Naive thymus-derived CD4-positive, alpha-beta T cell (primary cell): ENCODE measurements around the gene MYH15. TPM values are rescaled to one million over a fixed set of nuclear protein-coding genes. Genes with fewer than 3 reads are reported as not detected.
A peak's percentile ranks its signal among the peaks of the same experiment; 100 is the strongest.

ENCODE experiments used
- ATAC-seq: fragments of 150-1000 bp; cut with Tn5 transposase; 2 replicates; pipeline ENCODE4 v1.10.0; 2021; ENCODE audit warnings: mild to moderate bottlenecking, moderate library complexity
- CTCF ChIA-PET: fragments of 350-600 bp; sonication (Branson Sonifier 250); formaldehyde crosslinking; loops from one replicate; lab custom pipeline; 2021; ENCODE audit warnings: antibody characterized with exemption; lab: Charles Lee
- POLR2A ChIA-PET: fragments of 350-600 bp; sonication (Branson Sonifier 250); formaldehyde crosslinking; loops from one replicate; lab custom pipeline; 2021; ENCODE audit warnings: antibody characterized with exemption, inconsistent platforms; lab: Charles Lee
- DNase-seq, 9 donors: peaks; one replicate each; pipeline versions ENCODE4 v3.0.0 to v3.0.0-alpha.2; 2020 to 2022; ENCODE audit warnings: mixed read lengths in 1 of 9
- H3K27ac ChIP-seq: one replicate; pipeline ENCODE4 v1.7.0; 2013; ENCODE audit warnings: mild to moderate bottlenecking, low read depth, low read length, moderate library complexity
- H3K27me3 ChIP-seq, 2 donors: one replicate each; pipeline ENCODE4 v1.7.0; 2013; ENCODE audit warnings: low read length in 2 of 2, mild to moderate bottlenecking in 2 of 2, moderate library complexity in 2 of 2; ENCODE audit not compliant: control insufficient read depth in 2 of 2, insufficient read depth in 2 of 2
- H3K36me3 ChIP-seq, 3 experiments: 1 replicate in 2 of 3; 2 replicates in 1 of 3; pipeline ENCODE4 v1.7.0; 2013; ENCODE audit warnings: low read length in 3 of 3, mild to moderate bottlenecking in 3 of 3, moderate library complexity in 1 of 3; ENCODE audit not compliant: insufficient read depth in 3 of 3, control insufficient read depth in 2 of 3
- H3K4me1 ChIP-seq, 2 donors: one replicate each; pipeline ENCODE4 v1.7.0; 2013; ENCODE audit warnings: low read length in 2 of 2, mild to moderate bottlenecking in 2 of 2, moderate library complexity in 1 of 2; ENCODE audit not compliant: control insufficient read depth in 2 of 2, insufficient read depth in 2 of 2
- H3K4me3 ChIP-seq: 2 replicates; pipeline ENCODE4 v1.7.0; 2013; ENCODE audit warnings: mild to moderate bottlenecking, low read length
- H3K9me3 ChIP-seq, 3 experiments: 1 replicate in 2 of 3; 2 replicates in 1 of 3; pipeline ENCODE4 v1.7.0; 2013; ENCODE audit warnings: low read length in 3 of 3; ENCODE audit not compliant: control insufficient read depth in 2 of 3
- H3K27ac Mint-ChIP-seq, 9 donors: one replicate each; pipeline ENCODE4 v1.8.0; 2020 to 2022; ENCODE audit warnings: mixed read lengths in 9 of 9, mild to moderate bottlenecking in 8 of 9, moderate library complexity in 5 of 9, inconsistent platforms in 2 of 9
- H3K27me3 Mint-ChIP-seq, 5 donors: one replicate each; pipeline ENCODE4 v1.8.0; 2021 to 2022; ENCODE audit warnings: mixed read lengths in 5 of 5, mild to moderate bottlenecking in 1 of 5
- H3K36me3 Mint-ChIP-seq, 5 donors: one replicate each; pipeline ENCODE4 v1.8.0; 2020 to 2022; ENCODE audit warnings: mixed read lengths in 5 of 5, mild to moderate bottlenecking in 3 of 5, inconsistent platforms in 1 of 5
- H3K4me1 Mint-ChIP-seq, 7 donors: one replicate each; pipeline ENCODE4 v1.8.0; 2020 to 2022; ENCODE audit warnings: mixed read lengths in 7 of 7, mild to moderate bottlenecking in 3 of 7, inconsistent platforms in 1 of 7
- H3K4me3 Mint-ChIP-seq, 10 donors: one replicate each; pipeline ENCODE4 v1.8.0; 2020 to 2022; ENCODE audit warnings: mild to moderate bottlenecking in 10 of 10, mixed read lengths in 10 of 10, moderate library complexity in 6 of 10, inconsistent platforms in 2 of 10
- H3K9me3 Mint-ChIP-seq, 11 donors: one replicate each; pipeline ENCODE4 v1.8.0; 2020 to 2022; ENCODE audit warnings: mixed read lengths in 11 of 11, mild to moderate bottlenecking in 4 of 11, inconsistent platforms in 1 of 11, moderate library complexity in 1 of 11
- intact Hi-C, 2 donors: fragments of 100-400 bp; cut with micrococcal nuclease; formaldehyde crosslinking; loops; one replicate each; pipeline ENCODE4 v1.15.1; 2023
- polyA plus RNA-seq, 2 donors: library from polyadenylated mRNA; unstranded; fragments of 300-500 nt; fragmentation: Illumina TruSeq; gene quantifications; one replicate each; pipeline ENCODE4 v1.2.3, GENCODE V29; 2021
- total RNA-seq, 6 experiments: library from RNA in 5 of 6; stranded (reverse) in 5 of 6; gene quantifications; 1 replicate in 5 of 6; 2 replicates in 1 of 6; pipeline ENCODE4 v1.2.3 and lab custom pipeline; 2021 to 2026

MYH15 gene
- total and polyA plus RNA-seq, 7 experiments from 2014 or later: 0.05 to 0.29 (median 0.10) TPM; not detected in 3

- Histone ChIP-seq H3K4me1 (no peaks in the 10 kb centered on the region), H3K27ac (no peak overlapping the region), H3K36me3 (no peaks in the 10 kb centered on the region), H3K4me3 (no peak overlapping the region), H3K27me3 (no peaks in the 10 kb centered on the region), H3K9me3 (no peaks in the 10 kb centered on the region)
- ChIA-PET CTCF (no interaction called here), POLR2A (no interaction called here)
- DNase-seq: no peak
- H3K4me3 Mint-ChIP-seq: no peak overlapping the region
- H3K27me3 Mint-ChIP-seq: peaks cover 0 to 8% (median 4%) of the 10 kb centered on the region in 5 donors
- intact Hi-C loops: no loop called here
- no peaks in the 10 kb centered on the region for H3K36me3 Mint-ChIP-seq
- H3K27ac Mint-ChIP-seq: no peak overlapping the region
- H3K4me1 Mint-ChIP-seq: no peaks in the 10 kb centered on the region
- no peak for ATAC-seq
- H3K9me3 Mint-ChIP-seq: peaks cover 0 to 3% (median 0%) of the 10 kb centered on the region in 11 donors
Measured at GRCh38 chr3:108503722-108504121, 6.7 kb downstream of the MYH15 start.

GRCh38 chr3:108501535-108501934, 8.9 kb downstream of the MYH15 start:
- Mint-ChIP-seq H3K27ac (no peak overlapping the region), H3K4me1 (no peaks in the 10 kb centered on the region), H3K9me3 (peaks cover 0 to 3% (median 0%) of the 10 kb centered on the region in 11 donors), H3K36me3 (no peaks in the 10 kb centered on the region), H3K4me3 (no peak overlapping the region), H3K27me3 (peaks cover 0 to 8% (median 4%) of the 10 kb centered on the region in 5 donors)
- intact Hi-C loops: no loop called here
- Histone ChIP-seq H3K36me3 (no peaks in the 10 kb centered on the region), H3K4me3 (no peak overlapping the region), H3K9me3 (no peaks in the 10 kb centered on the region), H3K27ac (no peak overlapping the region), H3K4me1 (no peaks in the 10 kb centered on the region), H3K27me3 (no peaks in the 10 kb centered on the region)
- ATAC-seq: no peak
- no peak for DNase-seq
- POLR2A ChIA-PET: no interaction called here
- CTCF ChIA-PET: no interaction called here

- intact Hi-C loops: no loop called here
- Mint-ChIP-seq H3K4me3 (no peak overlapping the region), H3K9me3 (peaks cover 0 to 3% (median 0%) of the 10 kb centered on the region in 11 donors), H3K27me3 (peaks cover 0 to 6% (median 4%) of the 10 kb centered on the region in 5 donors), H3K36me3 (no peaks in the 10 kb centered on the region), H3K4me1 (no peaks in the 10 kb centered on the region), H3K27ac (no peak overlapping the region)
- CTCF ChIA-PET: interaction anchor here (2.8 kb wide), 1 partner anchor 11 kb away, joined by 9 read pairs; no protein-coding TSS in a partner anchor
- ATAC-seq (no peak), DNase-seq (no peak)
- Histone ChIP-seq H3K4me3 (no peak overlapping the region), H3K4me1 (no peaks in the 10 kb centered on the region), H3K9me3 (no peaks in the 10 kb centered on the region), H3K27me3 (no peaks in the 10 kb centered on the region), H3K27ac (no peak overlapping the region), H3K36me3 (no peaks in the 10 kb centered on the region)
- POLR2A ChIA-PET: no interaction called here
Measured at GRCh38 chr3:108500728-108501127, 9.7 kb downstream of the MYH15 start.

GRCh38 chr3:108497271-108497670, 13.1 kb downstream of the MYH15 start:
- H3K27me3 Mint-ChIP-seq: peaks cover 0 to 6% (median 0%) of the 10 kb centered on the region in 5 donors
- H3K36me3 Mint-ChIP-seq: no peaks in the 10 kb centered on the region
- Histone ChIP-seq H3K4me1 (no peaks in the 10 kb centered on the region), H3K36me3 (no peaks in the 10 kb centered on the region), H3K27me3 (no peaks in the 10 kb centered on the region), H3K9me3 (no peaks in the 10 kb centered on the region), H3K27ac (no peak overlapping the region), H3K4me3 (no peak overlapping the region)
- H3K4me1 Mint-ChIP-seq: no peaks in the 10 kb centered on the region
- H3K4me3 Mint-ChIP-seq: no peak overlapping the region
- ChIA-PET CTCF (interaction anchor here (1.9 kb wide), 1 partner anchor 418 kb away, joined by 7 read pairs; no protein-coding TSS in a partner anchor), POLR2A (no interaction called here)
- ATAC-seq (no peak), DNase-seq (no peak)
- intact Hi-C loops: no loop called here
- no peak overlapping the region for H3K27ac Mint-ChIP-seq
- peaks cover 0 to 3% (median 0%) of the 10 kb centered on the region in 11 donors for H3K9me3 Mint-ChIP-seq

GRCh38 chr3:108495717-108496116, 14.7 kb downstream of the MYH15 start:
- H3K9me3 Mint-ChIP-seq: peaks cover 0 to 3% (median 0%) of the 10 kb centered on the region in 11 donors
- no peaks in the 10 kb centered on the region for H3K4me1 Mint-ChIP-seq
- ChIA-PET POLR2A (no interaction called here), CTCF (interaction anchor here (0.6 to 1.4 kb wide), 2 partner anchors 57 to 570 kb away, joined by 3 to 5 read pairs; no protein-coding TSS in a partner anchor)
- Histone ChIP-seq H3K4me1 (no peaks in the 10 kb centered on the region), H3K9me3 (no peaks in the 10 kb centered on the region), H3K36me3 (no peaks in the 10 kb centered on the region), H3K4me3 (no peak overlapping the region), H3K27me3 (no peaks in the 10 kb centered on the region), H3K27ac (no peak overlapping the region)
- H3K27me3 Mint-ChIP-seq: peaks cover 0 to 6% (median 0%) of the 10 kb centered on the region in 5 donors
- ATAC-seq (no peak), DNase-seq (no peak)
- no peak overlapping the region for H3K27ac Mint-ChIP-seq
- intact Hi-C loops: no loop called here
- H3K4me3 Mint-ChIP-seq: no peak overlapping the region
- no peaks in the 10 kb centered on the region for H3K36me3 Mint-ChIP-seq

GRCh38 chr3:108494906-108495531, 15.4 kb downstream of the MYH15 start:
- peaks cover 0 to 3% (median 0%) of the 10 kb centered on the region in 11 donors for H3K9me3 Mint-ChIP-seq
- Histone ChIP-seq H3K27ac (no peak overlapping the region), H3K4me3 (no peak overlapping the region), H3K27me3 (no peaks in the 10 kb centered on the region), H3K4me1 (no peaks in the 10 kb centered on the region), H3K9me3 (no peaks in the 10 kb centered on the region), H3K36me3 (no peaks in the 10 kb centered on the region)
- H3K4me1 Mint-ChIP-seq: no peaks in the 10 kb centered on the region
- POLR2A ChIA-PET: no interaction called here
- ATAC-seq: no peak
- CTCF ChIA-PET: interaction anchor here (1.4 kb wide), 1 partner anchor 58 kb away, joined by 5 read pairs; no protein-coding TSS in a partner anchor
- intact Hi-C loops: no loop called here
- no peaks in the 10 kb centered on the region for H3K36me3 Mint-ChIP-seq
- H3K27me3 Mint-ChIP-seq: peaks cover 0 to 6% (median 0%) of the 10 kb centered on the region in 5 donors
- no peak overlapping the region for H3K27ac Mint-ChIP-seq
- H3K4me3 Mint-ChIP-seq: no peak overlapping the region
- DNase-seq: no peak

- Mint-ChIP-seq H3K9me3 (peaks cover 0 to 1% (median 0%) of the 10 kb centered on the region in 11 donors), H3K27me3 (peaks cover 0 to 6% (median 0%) of the 10 kb centered on the region in 5 donors), H3K27ac (no peak overlapping the region), H3K36me3 (no peaks in the 10 kb centered on the region), H3K4me3 (no peak overlapping the region), H3K4me1 (peaks cover 0 to 3% (median 0%) of the 10 kb centered on the region in 7 donors)
- Histone ChIP-seq H3K27ac (no peak overlapping the region), H3K36me3 (no peaks in the 10 kb centered on the region), H3K9me3 (no peaks in the 10 kb centered on the region), H3K4me1 (no peaks in the 10 kb centered on the region), H3K4me3 (no peak overlapping the region), H3K27me3 (no peaks in the 10 kb centered on the region)
- no peak for DNase-seq
- intact Hi-C loops: no loop called here
- peak; percentile 20 for ATAC-seq
- ChIA-PET CTCF (interaction anchor here (2.0 kb wide), 1 partner anchor 59 kb away, joined by 6 read pairs; no protein-coding TSS in a partner anchor), POLR2A (no interaction called here)
Measured at GRCh38 chr3:108493862-108494261, 16.5 kb downstream of the MYH15 start.
